ENCODE data around the gene ZDHHC18.
"Not testable (repeated sequence)": the region's sequence is repeated elsewhere in the genome, so short reads cannot be mapped to it uniquely, and the experiment has no call there.

Gene ZDHHC18

GRCh38 chr1:26792924-26793323 is 33.6 kb upstream of the ZDHHC18 start:
- no peak for DNase-seq

- no peak for DNase-seq
Observed at GRCh38 chr1:26794391-26794790, 32.1 kb upstream of the ZDHHC18 start.

- no peak for DNase-seq
Observed at GRCh38 chr1:26797627-26798026, 28.9 kb upstream of the ZDHHC18 start.

- no peak for DNase-seq
Observed at GRCh38 chr1:26799479-26800142, 26.9 kb upstream of the ZDHHC18 start.

- DNase-seq: not testable (repeated sequence)
Observed at GRCh38 chr1:26803932-26804331, 22.6 kb upstream of the ZDHHC18 start.

- peak; percentile 64 to 67 for DNase-seq
Observed at GRCh38 chr1:26810105-26810504, 16.4 kb upstream of the ZDHHC18 start.

GRCh38 chr1:26811057-26811456 is 15.4 kb upstream of the ZDHHC18 start:
- DNase-seq: no peak

GRCh38 chr1:26811708-26812107 is 14.8 kb upstream of the ZDHHC18 start:
- DNase-seq: no peak

- DNase-seq: no peak
Observed at GRCh38 chr1:26814377-26814776, 12.1 kb upstream of the ZDHHC18 start.

GRCh38 chr1:26814893-26815292 is 11.6 kb upstream of the ZDHHC18 start:
- DNase-seq: no peak

- peak; percentile 74 to 83 for DNase-seq
Observed at GRCh38 chr1:26820784-26821269, 5.7 kb upstream of the ZDHHC18 start.

- DNase-seq: no peak
Observed at GRCh38 chr1:26822737-26823395, 3.6 kb upstream of the ZDHHC18 start.

GRCh38 chr1:26824731-26825130 is 1.8 kb upstream of the ZDHHC18 start:
- no peak for DNase-seq

GRCh38 chr1:26827106-26827604 is 667 bp downstream of the ZDHHC18 start:
- no peak for DNase-seq

GRCh38 chr1:26827663-26828062 is 1.2 kb downstream of the ZDHHC18 start:
- DNase-seq: no peak

- DNase-seq: peak in 1 of 2 experiments; percentile 28
Observed at GRCh38 chr1:26828411-26828991, 2.0 kb downstream of the ZDHHC18 start.

GRCh38 chr1:26829184-26829911 is 2.9 kb downstream of the ZDHHC18 start:
- DNase-seq: no peak

- no peak for DNase-seq
Observed at GRCh38 chr1:26831059-26831458, 4.6 kb downstream of the ZDHHC18 start.

- no peak for DNase-seq
Observed at GRCh38 chr1:26831546-26832248, 5.2 kb downstream of the ZDHHC18 start.

GRCh38 chr1:26832249-26832960 is 5.9 kb downstream of the ZDHHC18 start:
- DNase-seq: no peak

- DNase-seq: peak; percentile 81 to 84
Observed at GRCh38 chr1:26833432-26834405, 7.2 kb downstream of the ZDHHC18 start.

Data from AML-193 (cell line).